Measurements from ENCODE around the gene CLPTM1L. TPM values are rescaled to one million over a fixed set of nuclear protein-coding genes. Genes with fewer than 3 reads are reported as not detected.
"Not testable (repeated sequence)": the region's sequence is repeated elsewhere in the genome, so short reads cannot be mapped to it uniquely, and the experiment has no call there.

The CLPTM1L gene
- total RNA-seq, 1 experiment from 2014 or later = 127 TPM

GRCh38 chr5:1331861-1332405, 13.0 kb downstream of the CLPTM1L start:
- Mint-ChIP-seq H3K4me1 (ENCODE audit: low read depth, unreplicated experiment) (peaks cover 21% of the 10 kb centered on the region), H3K9me3 (ENCODE audit: low read depth, unreplicated experiment) (peaks cover 7% of the 10 kb centered on the region), H3K36me3 (ENCODE audit: insufficient read depth, unreplicated experiment) (peaks cover 45% of the 10 kb centered on the region), H3K27ac (ENCODE audit: unreplicated experiment) (no peak overlapping the region), H3K4me3 (ENCODE audit: low read depth, unreplicated experiment) (no peak overlapping the region), H3K27me3 (ENCODE audit: unreplicated experiment) (no peaks in the 10 kb centered on the region)
- TF ChIP-seq, protein P1, sequence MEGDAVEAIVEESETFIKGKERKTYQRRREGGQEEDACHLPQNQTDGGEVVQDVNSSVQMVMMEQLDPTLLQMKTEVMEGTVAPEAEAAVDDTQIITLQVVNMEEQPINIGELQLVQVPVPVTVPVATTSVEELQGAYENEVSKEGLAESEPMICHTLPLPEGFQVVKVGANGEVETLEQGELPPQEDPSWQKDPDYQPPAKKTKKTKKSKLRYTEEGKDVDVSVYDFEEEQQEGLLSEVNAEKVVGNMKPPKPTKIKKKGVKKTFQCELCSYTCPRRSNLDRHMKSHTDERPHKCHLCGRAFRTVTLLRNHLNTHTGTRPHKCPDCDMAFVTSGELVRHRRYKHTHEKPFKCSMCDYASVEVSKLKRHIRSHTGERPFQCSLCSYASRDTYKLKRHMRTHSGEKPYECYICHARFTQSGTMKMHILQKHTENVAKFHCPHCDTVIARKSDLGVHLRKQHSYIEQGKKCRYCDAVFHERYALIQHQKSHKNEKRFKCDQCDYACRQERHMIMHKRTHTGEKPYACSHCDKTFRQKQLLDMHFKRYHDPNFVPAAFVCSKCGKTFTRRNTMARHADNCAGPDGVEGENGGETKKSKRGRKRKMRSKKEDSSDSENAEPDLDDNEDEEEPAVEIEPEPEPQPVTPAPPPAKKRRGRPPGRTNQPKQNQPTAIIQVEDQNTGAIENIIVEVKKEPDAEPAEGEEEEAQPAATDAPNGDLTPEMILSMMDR (IDR thresholded peaks at IDR 0.05; ENCODE audit: unreplicated experiment) = no peak
- no TSS peak for BruUV-seq (replicated peaks)
- CTCF ChIA-PET = interaction anchor here (1.3 kb wide), 1 partner anchor 10 kb away, joined by 3 read pairs; no protein-coding TSS in a partner anchor
- intact Hi-C loops (cut with micrococcal nuclease; ENCODE audit: unreplicated experiment) = no loop called here
- no peak for DNase-seq

DNA sequence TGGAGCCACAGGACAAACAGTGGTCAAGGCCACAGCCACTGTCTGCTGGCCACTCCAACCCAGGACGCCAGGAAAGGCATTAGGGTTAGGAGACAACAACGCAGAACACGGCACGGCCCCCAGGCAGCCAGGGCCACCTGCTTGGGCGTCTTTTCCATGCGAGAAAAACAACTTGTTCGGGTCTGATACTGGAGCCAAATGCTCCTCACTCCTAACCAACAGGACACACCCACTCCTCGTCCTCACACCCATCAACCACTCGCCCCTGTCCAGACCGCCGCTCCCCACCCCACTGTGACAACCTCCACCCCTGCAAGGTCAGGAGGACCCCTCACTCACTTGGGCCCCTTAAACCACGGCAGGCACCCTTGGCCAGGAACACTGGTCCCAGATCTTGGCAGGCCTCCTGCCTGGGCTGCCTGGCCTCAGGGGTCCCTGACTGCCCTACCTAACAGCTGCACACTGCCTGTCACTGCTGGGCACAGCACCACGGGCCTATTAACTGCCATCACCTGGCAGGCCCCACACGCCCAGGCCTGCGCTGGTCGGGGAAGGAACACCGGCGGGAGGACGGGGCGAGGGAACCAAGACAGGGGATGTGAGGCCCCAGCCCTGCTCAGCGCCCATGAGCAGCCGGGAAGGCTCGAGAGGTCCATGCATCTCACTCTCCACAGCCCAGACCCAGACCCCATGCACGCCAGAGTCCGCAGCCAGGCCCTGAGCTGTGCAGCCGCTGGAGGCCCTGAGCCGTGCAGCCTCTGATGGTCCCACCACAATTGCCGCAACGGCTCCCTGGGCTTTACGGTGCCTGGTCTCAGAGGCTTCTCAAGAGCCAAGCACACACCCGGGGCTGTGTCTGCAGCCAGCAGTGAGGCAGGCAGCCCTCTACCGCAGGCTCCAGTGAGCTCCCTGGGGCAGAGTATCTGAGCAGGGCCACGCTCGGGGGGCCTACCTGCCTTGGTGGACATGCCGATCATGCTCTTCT, 13.8 kb downstream of the CLPTM1L start:
- Mint-ChIP-seq H3K4me1 (ENCODE audit: low read depth, unreplicated experiment) (peaks cover 21% of the 10 kb centered on the region), H3K27ac (ENCODE audit: unreplicated experiment) (no peak overlapping the region), H3K4me3 (ENCODE audit: low read depth, unreplicated experiment) (no peak overlapping the region), H3K36me3 (ENCODE audit: insufficient read depth, unreplicated experiment) (peaks cover 43% of the 10 kb centered on the region), H3K27me3 (ENCODE audit: unreplicated experiment) (no peaks in the 10 kb centered on the region), H3K9me3 (ENCODE audit: low read depth, unreplicated experiment) (peaks cover 7% of the 10 kb centered on the region)
- intact Hi-C loops (cut with micrococcal nuclease; ENCODE audit: unreplicated experiment) = no loop called here
- TF ChIP-seq, protein P1 (IDR thresholded peaks at IDR 0.05; ENCODE audit: unreplicated experiment) = no peak
- DNase-seq = no peak
- CTCF ChIA-PET = interaction anchor here (1.3 kb wide), 1 partner anchor 10 kb away, joined by 3 read pairs; no protein-coding TSS in a partner anchor
- BruUV-seq (replicated peaks) = no TSS peak

DNA sequence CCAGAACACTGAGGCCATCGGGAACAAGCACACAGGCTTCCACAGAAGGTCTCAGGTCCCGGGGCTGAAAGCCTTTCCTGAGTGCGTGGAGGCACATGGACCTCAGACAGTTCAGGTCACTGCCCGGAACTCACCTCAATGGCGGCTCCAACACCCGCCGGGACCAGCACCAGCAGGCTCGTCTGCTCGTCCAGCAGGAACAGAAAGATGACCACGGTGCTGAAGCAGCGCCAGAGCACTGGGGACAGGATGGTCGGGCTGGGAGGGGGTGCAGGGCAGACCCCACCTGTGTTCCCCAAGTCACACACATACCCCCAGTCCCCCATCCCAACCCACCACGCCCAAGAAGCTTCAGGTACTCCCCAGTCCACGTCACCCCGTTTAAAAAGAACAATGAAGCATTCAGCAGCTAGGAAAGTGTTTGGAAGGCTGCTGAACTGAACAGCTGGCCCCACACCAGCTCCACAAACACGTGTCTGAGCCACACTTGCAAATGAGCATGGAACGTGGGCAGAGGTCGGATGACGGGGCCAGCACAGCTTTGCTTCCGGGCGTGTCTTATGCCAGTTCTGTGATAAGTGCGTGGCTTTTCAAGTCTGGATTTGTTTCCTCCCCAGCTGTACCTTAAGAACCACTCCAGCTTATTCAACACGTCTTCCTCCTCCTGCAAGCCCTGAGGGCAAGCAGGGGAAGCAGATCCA, 14.6 kb downstream of the CLPTM1L start:
- Mint-ChIP-seq H3K27me3 (ENCODE audit: unreplicated experiment) (no peaks in the 10 kb centered on the region), H3K9me3 (ENCODE audit: low read depth, unreplicated experiment) (peaks cover 7% of the 10 kb centered on the region), H3K4me1 (ENCODE audit: low read depth, unreplicated experiment) (peaks cover 21% of the 10 kb centered on the region), H3K4me3 (ENCODE audit: low read depth, unreplicated experiment) (no peak overlapping the region), H3K36me3 (ENCODE audit: insufficient read depth, unreplicated experiment) (peaks cover 47% of the 10 kb centered on the region), H3K27ac (ENCODE audit: unreplicated experiment) (no peak overlapping the region)
- TF ChIP-seq, protein P1 (IDR thresholded peaks at IDR 0.05; ENCODE audit: unreplicated experiment) = no peak
- CTCF ChIA-PET = no interaction called here
- intact Hi-C loops (cut with micrococcal nuclease; ENCODE audit: unreplicated experiment) = no loop called here
- DNase-seq = no peak
- BruUV-seq (replicated peaks) = no TSS peak

DNA sequence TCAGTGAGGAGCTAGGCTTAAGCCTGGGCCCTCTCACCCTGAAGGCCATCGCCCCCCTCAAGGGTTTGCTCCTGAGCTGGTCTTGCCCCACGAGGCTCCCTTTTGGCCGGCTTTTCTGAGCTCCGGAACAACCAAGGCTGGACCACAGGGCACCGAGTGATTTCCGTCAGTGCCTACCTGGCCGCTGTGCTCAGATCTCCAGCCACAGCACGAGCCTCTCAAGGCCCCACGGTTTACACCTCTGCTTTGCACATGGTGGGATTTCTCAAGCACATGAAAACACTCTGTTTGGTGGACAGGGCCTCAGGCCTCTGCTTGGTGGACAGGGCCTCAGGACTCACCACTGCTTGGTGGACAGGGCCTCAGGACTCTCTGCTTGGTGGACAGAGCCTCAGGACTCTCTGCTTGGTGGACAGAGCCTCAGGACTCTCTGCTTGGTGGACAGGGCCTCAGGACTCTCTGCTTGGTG, 15.8 kb downstream of the CLPTM1L start:
- intact Hi-C loops (cut with micrococcal nuclease; ENCODE audit: unreplicated experiment) = no loop called here
- H3K27me3 Mint-ChIP-seq (ENCODE audit: unreplicated experiment) = no peaks in the 10 kb centered on the region
- H3K9me3 Mint-ChIP-seq (ENCODE audit: low read depth, unreplicated experiment) = peaks cover 7% of the 10 kb centered on the region
- no peak overlapping the region for H3K27ac Mint-ChIP-seq (ENCODE audit: unreplicated experiment)
- DNase-seq = no peak
- no peak overlapping the region for H3K4me3 Mint-ChIP-seq (ENCODE audit: low read depth, unreplicated experiment)
- CTCF ChIA-PET = no interaction called here
- H3K36me3 Mint-ChIP-seq (ENCODE audit: insufficient read depth, unreplicated experiment) = peaks cover 35% of the 10 kb centered on the region
- H3K4me1 Mint-ChIP-seq (ENCODE audit: low read depth, unreplicated experiment) = peaks cover 21% of the 10 kb centered on the region
- TF ChIP-seq, protein P1 (IDR thresholded peaks at IDR 0.05; ENCODE audit: unreplicated experiment) = no peak
- BruUV-seq (replicated peaks) = no TSS peak

DNA sequence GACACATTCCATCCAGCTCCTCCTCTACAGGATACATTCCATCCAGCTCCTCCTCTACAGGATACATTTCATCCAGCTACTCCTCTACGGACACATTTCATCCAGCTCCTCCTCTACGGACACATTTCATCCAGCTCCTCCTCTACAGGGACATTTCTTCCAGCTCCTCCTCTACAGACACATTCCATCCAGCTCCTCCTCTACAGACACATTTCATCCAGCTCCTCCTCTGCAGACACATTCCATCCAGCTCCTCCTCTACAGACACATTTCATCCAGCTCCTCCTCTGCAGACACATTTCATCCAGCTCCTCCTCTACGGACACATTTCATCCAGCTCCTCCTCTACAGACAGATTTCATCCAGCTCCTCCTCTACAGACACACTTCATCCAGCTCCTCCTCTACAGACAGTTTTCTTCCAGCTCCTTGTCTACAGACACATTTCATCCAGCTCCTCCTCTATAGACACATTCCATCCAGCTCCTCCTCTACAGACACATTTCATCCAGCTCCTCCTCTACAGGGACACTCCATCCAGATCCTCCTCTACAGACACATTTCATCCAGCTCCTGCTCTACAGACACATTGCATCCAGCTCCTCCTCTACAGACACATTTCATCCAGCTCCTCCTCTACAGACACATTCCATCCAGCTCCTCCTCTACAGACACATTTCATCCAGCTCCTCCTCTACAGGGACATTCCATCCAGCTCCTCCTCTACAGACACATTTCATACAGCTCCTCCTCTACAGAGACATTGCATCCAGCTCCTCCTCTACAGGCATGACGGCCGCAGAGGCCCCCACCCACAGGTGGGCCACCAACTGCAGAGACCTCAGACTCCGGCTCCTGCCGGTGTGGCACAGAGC, 16.4 kb downstream of the CLPTM1L start:
- peaks cover 21% of the 10 kb centered on the region for H3K4me1 Mint-ChIP-seq (ENCODE audit: low read depth, unreplicated experiment)
- H3K4me3 Mint-ChIP-seq (ENCODE audit: low read depth, unreplicated experiment); DNase-seq; BruUV-seq (replicated peaks); H3K27ac Mint-ChIP-seq (ENCODE audit: unreplicated experiment); intact Hi-C loops (cut with micrococcal nuclease; ENCODE audit: unreplicated experiment); H3K9me3 Mint-ChIP-seq (ENCODE audit: low read depth, unreplicated experiment); H3K27me3 Mint-ChIP-seq (ENCODE audit: unreplicated experiment): not testable (repeated sequence)
- CTCF ChIA-PET = interaction anchor here (0.7 kb wide), 1 partner anchor 308 kb away, joined by 3 read pairs; no protein-coding TSS in a partner anchor
- H3K36me3 Mint-ChIP-seq (ENCODE audit: insufficient read depth, unreplicated experiment) = peaks cover 41% of the 10 kb centered on the region

Measured in Calu3 (cell line).